ENCODE measurements around the gene SH3BP4. TPM values are rescaled to one million over a fixed set of nuclear protein-coding genes. Genes with fewer than 3 reads are reported as not detected.
A peak's percentile ranks its signal among the peaks of the same experiment; 100 is the strongest.

Gene SH3BP4
- total and polyA plus RNA-seq, 2 of the 13 experiments (the other 11 are each of a cell fraction or from before 2014, with no cell fraction given) = 34.6 to 99.1 TPM

- TF ChIP-seq HNF1A (IDR thresholded peaks at IDR 0.05; ENCODE audit: low read depth) (no peak), HNF1A (CRISPR knock-in tag; IDR thresholded peaks at IDR 0.05; ENCODE audit: borderline replicate concordance) (no peak), ZNF607 (CRISPR knock-in tag; IDR thresholded peaks at IDR 0.05; ENCODE audit: borderline replicate concordance) (no peak), SMC3 (IDR thresholded peaks at IDR 0.05; ENCODE audit: low read length) (no peak), NFYB (CRISPR knock-in tag; IDR thresholded peaks at IDR 0.05) (no peak), ZNF512 (CRISPR knock-in tag; IDR thresholded peaks at IDR 0.05) (no peak), ISX (CRISPR knock-in tag; conservative IDR thresholded peaks at IDR 0.05) (no peak), SRF (IDR thresholded peaks at IDR 0.05; ENCODE audit: low read depth, low read length) (no peak), EZH2 (conservative IDR thresholded peaks at IDR 0.05; ENCODE audit: low read depth, low read length) (no peak), ZNF44 (CRISPR knock-in tag; IDR thresholded peaks at IDR 0.05) (no peak), JUND (CRISPR knock-in tag; IDR thresholded peaks at IDR 0.05) (no peak), ZNF562 (CRISPR knock-in tag; IDR thresholded peaks at IDR 0.05; ENCODE audit: borderline replicate concordance) (no peak), KDM5B (CRISPR knock-in tag; IDR thresholded peaks at IDR 0.05; ENCODE audit: borderline replicate concordance) (no peak)
- TF ChIP-seq, protein P1, sequence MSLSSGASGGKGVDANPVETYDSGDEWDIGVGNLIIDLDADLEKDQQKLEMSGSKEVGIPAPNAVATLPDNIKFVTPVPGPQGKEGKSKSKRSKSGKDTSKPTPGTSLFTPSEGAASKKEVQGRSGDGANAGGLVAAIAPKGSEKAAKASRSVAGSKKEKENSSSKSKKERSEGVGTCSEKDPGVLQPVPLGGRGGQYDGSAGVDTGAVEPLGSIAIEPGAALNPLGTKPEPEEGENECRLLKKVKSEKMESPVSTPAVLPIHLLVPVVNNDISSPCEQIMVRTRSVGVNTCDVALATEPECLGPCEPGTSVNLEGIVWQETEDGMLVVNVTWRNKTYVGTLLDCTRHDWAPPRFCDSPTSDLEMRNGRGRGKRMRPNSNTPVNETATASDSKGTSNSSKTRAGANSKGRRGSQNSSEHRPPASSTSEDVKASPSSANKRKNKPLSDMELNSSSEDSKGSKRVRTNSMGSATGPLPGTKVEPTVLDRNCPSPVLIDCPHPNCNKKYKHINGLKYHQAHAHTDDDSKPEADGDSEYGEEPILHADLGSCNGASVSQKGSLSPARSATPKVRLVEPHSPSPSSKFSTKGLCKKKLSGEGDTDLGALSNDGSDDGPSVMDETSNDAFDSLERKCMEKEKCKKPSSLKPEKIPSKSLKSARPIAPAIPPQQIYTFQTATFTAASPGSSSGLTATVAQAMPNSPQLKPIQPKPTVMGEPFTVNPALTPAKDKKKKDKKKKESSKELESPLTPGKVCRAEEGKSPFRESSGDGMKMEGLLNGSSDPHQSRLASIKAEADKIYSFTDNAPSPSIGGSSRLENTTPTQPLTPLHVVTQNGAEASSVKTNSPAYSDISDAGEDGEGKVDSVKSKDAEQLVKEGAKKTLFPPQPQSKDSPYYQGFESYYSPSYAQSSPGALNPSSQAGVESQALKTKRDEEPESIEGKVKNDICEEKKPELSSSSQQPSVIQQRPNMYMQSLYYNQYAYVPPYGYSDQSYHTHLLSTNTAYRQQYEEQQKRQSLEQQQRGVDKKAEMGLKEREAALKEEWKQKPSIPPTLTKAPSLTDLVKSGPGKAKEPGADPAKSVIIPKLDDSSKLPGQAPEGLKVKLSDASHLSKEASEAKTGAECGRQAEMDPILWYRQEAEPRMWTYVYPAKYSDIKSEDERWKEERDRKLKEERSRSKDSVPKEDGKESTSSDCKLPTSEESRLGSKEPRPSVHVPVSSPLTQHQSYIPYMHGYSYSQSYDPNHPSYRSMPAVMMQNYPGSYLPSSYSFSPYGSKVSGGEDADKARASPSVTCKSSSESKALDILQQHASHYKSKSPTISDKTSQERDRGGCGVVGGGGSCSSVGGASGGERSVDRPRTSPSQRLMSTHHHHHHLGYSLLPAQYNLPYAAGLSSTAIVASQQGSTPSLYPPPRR (CRISPR knock-in tag; IDR thresholded peaks at IDR 0.05; ENCODE audit: borderline replicate concordance) = peak; percentile 10; the same call in 1 of the 2 replicates
- TF ChIP-seq, protein P2, sequence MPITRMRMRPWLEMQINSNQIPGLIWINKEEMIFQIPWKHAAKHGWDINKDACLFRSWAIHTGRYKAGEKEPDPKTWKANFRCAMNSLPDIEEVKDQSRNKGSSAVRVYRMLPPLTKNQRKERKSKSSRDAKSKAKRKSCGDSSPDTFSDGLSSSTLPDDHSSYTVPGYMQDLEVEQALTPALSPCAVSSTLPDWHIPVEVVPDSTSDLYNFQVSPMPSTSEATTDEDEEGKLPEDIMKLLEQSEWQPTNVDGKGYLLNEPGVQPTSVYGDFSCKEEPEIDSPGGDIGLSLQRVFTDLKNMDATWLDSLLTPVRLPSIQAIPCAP (CRISPR knock-in tag; IDR thresholded peaks at IDR 0.05; ENCODE audit: low read depth) = no peak
- TF ChIP-seq, protein P3, sequence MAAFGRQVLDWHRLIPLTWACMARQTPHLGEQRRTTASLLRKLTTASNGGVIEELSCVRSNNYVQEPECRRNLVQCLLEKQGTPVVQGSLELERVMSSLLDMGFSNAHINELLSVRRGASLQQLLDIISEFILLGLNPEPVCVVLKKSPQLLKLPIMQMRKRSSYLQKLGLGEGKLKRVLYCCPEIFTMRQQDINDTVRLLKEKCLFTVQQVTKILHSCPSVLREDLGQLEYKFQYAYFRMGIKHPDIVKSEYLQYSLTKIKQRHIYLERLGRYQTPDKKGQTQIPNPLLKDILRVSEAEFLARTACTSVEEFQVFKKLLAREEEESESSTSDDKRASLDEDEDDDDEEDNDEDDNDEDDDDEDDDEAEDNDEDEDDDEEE (CRISPR knock-in tag; IDR thresholded peaks at IDR 0.05) = no peak
Measured at GRCh38 chr2:234996069-234996940, 44.5 kb downstream of the SH3BP4 start (continued).

Data from HepG2 (cell line).